H9 (cell line): ENCODE measurements around the gene CHN1. TPM values are rescaled to one million over a fixed set of nuclear protein-coding genes. Genes with fewer than 3 reads are reported as not detected.

Experiments used
- DNase-seq: peaks from one replicate; pipeline ENCODE4 v3.0.0-alpha.2; 2017
- H2AFZ ChIP-seq: one replicate; pipeline ENCODE4 v1.6.1; 2013; ENCODE audit warnings: mild to moderate bottlenecking, low read length, control low read depth, moderate library complexity
- H2AK5ac ChIP-seq: 2 replicates; pipeline ENCODE4 v1.6.1; 2013; ENCODE audit warnings: low read length, control low read depth, mixed read lengths; ENCODE audit not compliant: insufficient read length
- H2BK120ac ChIP-seq: one replicate; pipeline ENCODE4 v1.6.1; 2013; ENCODE audit warnings: low read depth, mild to moderate bottlenecking, low read length, control low read depth, inconsistent platforms; ENCODE audit not compliant: poor library complexity, severe bottlenecking
- H2BK12ac ChIP-seq: 2 replicates; pipeline ENCODE4 v1.6.1; 2013; ENCODE audit warnings: low read length, control low read depth, mixed read lengths, low read depth; ENCODE audit not compliant: insufficient read length
- H2BK15ac ChIP-seq: 2 replicates; pipeline ENCODE4 v1.6.1; 2013; ENCODE audit warnings: low read depth, low read length, control low read depth
- H2BK20ac ChIP-seq: one replicate; pipeline ENCODE4 v1.6.1; 2013; ENCODE audit warnings: low read depth, mild to moderate bottlenecking, low read length, control low read depth, inconsistent platforms; ENCODE audit not compliant: poor library complexity, severe bottlenecking
- H2BK5ac ChIP-seq: 2 replicates; pipeline ENCODE4 v1.6.1; 2013; ENCODE audit warnings: low read length, control low read depth, mixed read lengths; ENCODE audit not compliant: insufficient read length
- H3K14ac ChIP-seq: 2 replicates; pipeline ENCODE4 v1.6.1; 2013; ENCODE audit warnings: low read length, control low read depth; ENCODE audit not compliant: insufficient read depth
- H3K18ac ChIP-seq: 2 replicates; pipeline ENCODE4 v1.6.1; 2013; ENCODE audit warnings: low read depth, mild to moderate bottlenecking, mixed read lengths, low read length, control low read depth; ENCODE audit not compliant: insufficient read length
- H3K23ac ChIP-seq: 2 replicates; pipeline ENCODE4 v1.6.1; 2013; ENCODE audit warnings: low read length, control low read depth, mixed read lengths, low read depth; ENCODE audit not compliant: insufficient read length
- H3K23me2 ChIP-seq: 2 replicates; pipeline ENCODE4 v1.6.1; 2013; ENCODE audit warnings: low read depth, mild to moderate bottlenecking, mixed read lengths, low read length, control low read depth; ENCODE audit not compliant: insufficient read length, poor library complexity, severe bottlenecking
- H3K27ac ChIP-seq: 2 replicates; pipeline ENCODE4 v1.5.1; 2013; ENCODE audit warnings: low read length, control low read depth, mixed read lengths, low read depth; ENCODE audit not compliant: insufficient read length
- H3K27me3 ChIP-seq: 2 replicates; pipeline ENCODE4 v1.6.1; 2013; ENCODE audit warnings: low read length, control low read depth, inconsistent platforms; ENCODE audit not compliant: insufficient read depth
- H3K4ac ChIP-seq: 2 replicates; pipeline ENCODE4 v1.6.1; 2013; ENCODE audit warnings: low read depth, mild to moderate bottlenecking, control low read depth, inconsistent platforms, low read length, moderate library complexity
- H3K4me1 ChIP-seq: 2 replicates; pipeline ENCODE4 v1.6.1; 2013; ENCODE audit warnings: low read length, control low read depth, inconsistent platforms; ENCODE audit not compliant: insufficient read depth
- H3K4me2 ChIP-seq: 2 replicates; pipeline ENCODE4 v1.6.1; 2013; ENCODE audit warnings: low read length, control low read depth, mixed read lengths; ENCODE audit not compliant: insufficient read length, insufficient read depth
- H3K56ac ChIP-seq: 2 replicates; pipeline ENCODE4 v1.6.1; 2013; ENCODE audit warnings: low read depth, mild to moderate bottlenecking, mixed read lengths, low read length, control low read depth; ENCODE audit not compliant: insufficient read length
- H3K79me1 ChIP-seq: 2 replicates; pipeline ENCODE4 v1.6.1; 2013; ENCODE audit warnings: low read depth, mild to moderate bottlenecking, moderate library complexity, low read length, control low read depth, inconsistent platforms; ENCODE audit not compliant: insufficient read depth, poor library complexity, severe bottlenecking
- H3K79me2 ChIP-seq: 2 replicates; pipeline ENCODE4 v1.6.1; 2013; ENCODE audit warnings: low read length, control low read depth, inconsistent platforms; ENCODE audit not compliant: insufficient read depth
- H3K9ac ChIP-seq: 2 replicates; pipeline ENCODE4 v1.6.1; 2013; ENCODE audit warnings: low read length, control low read depth, mixed read lengths; ENCODE audit not compliant: insufficient read length; ENCODE audit errors: extremely low read depth
- H3K9me3 ChIP-seq: one replicate; pipeline ENCODE4 v1.6.1; 2013; ENCODE audit warnings: low read depth, low read length, inconsistent platforms; ENCODE audit not compliant: control insufficient read depth
- H3T11ph ChIP-seq: one replicate; pipeline ENCODE4 v1.6.1; 2013; ENCODE audit warnings: mild to moderate bottlenecking, low read length, control low read depth, inconsistent platforms
- H4K20me1 ChIP-seq: one replicate; pipeline ENCODE4 v1.6.1; 2013; ENCODE audit not compliant: control insufficient read depth, insufficient read length, insufficient read depth
- H4K5ac ChIP-seq: 2 replicates; pipeline ENCODE4 v1.6.1; 2013; ENCODE audit warnings: low read depth, mild to moderate bottlenecking, mixed read lengths, low read length, control low read depth; ENCODE audit not compliant: insufficient read length
- H4K8ac ChIP-seq: replicated peaks from 2 replicates; pipeline ENCODE4 v1.6.1; 2013; ENCODE audit warnings: low read length, control low read depth, mixed read lengths, low read depth; ENCODE audit not compliant: insufficient read length
- H4K91ac ChIP-seq: 2 replicates; pipeline ENCODE4 v1.6.1; 2013; ENCODE audit warnings: low read depth, mild to moderate bottlenecking, moderate library complexity, mixed read lengths, low read length, control low read depth; ENCODE audit not compliant: insufficient read length
- H3K27ac Mint-ChIP-seq, 3 experiments: 2 replicates in 2 of 3; 3 replicates in 1 of 3; pipeline ENCODE4 v1.8.0; 2020 to 2021; ENCODE audit warnings: mixed read lengths in 3 of 3, mild to moderate bottlenecking in 1 of 3, moderate library complexity in 1 of 3
- H3K27me3 Mint-ChIP-seq: 2 replicates; pipeline ENCODE4 v1.8.0; 2021; ENCODE audit warnings: low read depth, mild to moderate bottlenecking, moderate library complexity, mixed read lengths
- H3K36me3 Mint-ChIP-seq, 3 experiments: 2 replicates in 2 of 3; 3 replicates in 1 of 3; pipeline ENCODE4 v1.8.0; 2020 to 2021; ENCODE audit warnings: low read depth in 3 of 3, mixed read lengths in 3 of 3; ENCODE audit not compliant: insufficient read depth in 1 of 3
- H3K4me1 Mint-ChIP-seq, 2 experiments: 2 replicates each; pipeline ENCODE4 v1.8.0; 2020; ENCODE audit warnings: mixed read lengths in 2 of 2
- H3K4me3 Mint-ChIP-seq, 2 experiments: 2 replicates in 1 of 2; 3 replicates in 1 of 2; pipeline ENCODE4 v1.8.0; 2020 to 2021; ENCODE audit warnings: mild to moderate bottlenecking in 2 of 2, mixed read lengths in 2 of 2, moderate library complexity in 1 of 2
- H3K9me3 Mint-ChIP-seq, 2 experiments: 2 replicates in 1 of 2; 3 replicates in 1 of 2; pipeline ENCODE4 v1.8.0; 2020; ENCODE audit warnings: mild to moderate bottlenecking in 2 of 2, mixed read lengths in 2 of 2, moderate library complexity in 1 of 2
- CTCF ChIP-seq: fragments of 200-600 bp; sonication (generic); conservative IDR thresholded peaks from 3 replicates; pipeline ENCODE4 v1.8.0; 2021; ENCODE audit warnings: antibody characterized with exemption, mild to moderate bottlenecking
- WGBS: extraction: QIAGEN DNeasy Blood & Tissue Kit; methylation state at CpG from one replicate; pipeline ENCODE4 v1.1.7; 2013; ENCODE audit warnings: missing lambda C conversion rate, low lambda C conversion rate, mixed read lengths; ENCODE audit not compliant: insufficient read length; ENCODE audit errors: extremely low coverage; 5-methylcytosine and 5-hydroxymethylcytosine counted together
- total RNA-seq: library from RNA; stranded (reverse); gene quantifications from 2 replicates; pipeline ENCODE4 v1.2.1, GENCODE V29; 2021

CHN1 gene
- total RNA-seq, 1 experiment from 2014 or later: 33.9 TPM

GRCh38 chr2:174965551-174965950 lies 39.6 kb downstream of the CHN1 start:
- H3K4ac ChIP-seq: no peak overlapping the region
- peaks cover 12% of the 10 kb centered on the region for H3K79me2 ChIP-seq
- H3K4me2 ChIP-seq: no peak overlapping the region
- peaks cover 10% of the 10 kb centered on the region; the same call in 1 of the 2 replicates for H3K4me1 ChIP-seq
- H2BK15ac ChIP-seq: no peak overlapping the region
- H3K14ac ChIP-seq: no peak overlapping the region
- no peaks in the 10 kb centered on the region for H4K20me1 ChIP-seq
- no peak overlapping the region for H4K5ac ChIP-seq
- Mint-ChIP-seq H3K36me3 (peaks cover 0 to 12% (median 10%) of the 10 kb centered on the region in 3 experiments; a peak in 4 of 7 replicates), H3K9me3 (no peaks in the 10 kb centered on the region), H3K4me1 (peaks cover 57 to 60% of the 10 kb centered on the region in 2 experiments), H3K27ac (peak overlapping the region; percentile 97 to 98 (median 97); a peak in 6 of 7 replicates), H3K4me3 (no peak overlapping the region), H3K27me3 (no peaks in the 10 kb centered on the region)
- H2BK20ac ChIP-seq: no peak overlapping the region
- no peaks in the 10 kb centered on the region for H3K23me2 ChIP-seq
- no peak overlapping the region for H3K18ac ChIP-seq
- no peaks in the 10 kb centered on the region for H3K9me3 ChIP-seq
- H4K91ac ChIP-seq: no peak overlapping the region
- WGBS: no CpG with 5 or more reads among the region's 3 CpGs
- no peak overlapping the region for H3K9ac ChIP-seq
- H2BK5ac ChIP-seq: no peak overlapping the region
- TF ChIP-seq CTCF: no peak
- H3T11ph ChIP-seq: no peak overlapping the region
- H3K27me3 ChIP-seq: no peaks in the 10 kb centered on the region
- H2AK5ac ChIP-seq: no peak overlapping the region
- H3K56ac ChIP-seq: no peak overlapping the region
- H3K79me1 ChIP-seq: no peaks in the 10 kb centered on the region
- no peak overlapping the region for H2AFZ ChIP-seq
- DNase-seq: no peak
- no peak overlapping the region for H4K8ac ChIP-seq
- no peak overlapping the region for H3K23ac ChIP-seq
- no peak overlapping the region for H2BK12ac ChIP-seq
- no peak overlapping the region for H2BK120ac ChIP-seq
- H3K27ac ChIP-seq: no peak overlapping the region
